Mesendoderm (in vitro differentiated cells): Measurements from ENCODE around the gene GNAT2.

Experiments
- DNase-seq: peaks from one replicate; pipeline ENCODE4 v3.0.0; 2013
- H2AK5ac ChIP-seq: 2 replicates; pipeline ENCODE4 v1.6.1; 2013; ENCODE audit warnings: low read length, inconsistent platforms
- H2BK120ac ChIP-seq: 2 replicates; pipeline ENCODE4 v1.6.1; 2013; ENCODE audit warnings: low read depth, mild to moderate bottlenecking, low read length, moderate library complexity, mixed read lengths
- H2BK15ac ChIP-seq: replicated peaks from 2 replicates; pipeline ENCODE4 v1.6.1; 2013; ENCODE audit warnings: low read depth, mild to moderate bottlenecking, moderate library complexity
- H2BK5ac ChIP-seq: 2 replicates; pipeline ENCODE4 v1.6.1; 2013; ENCODE audit warnings: low read length, inconsistent platforms
- H3K18ac ChIP-seq: 2 replicates; pipeline ENCODE4 v1.6.1; 2013; ENCODE audit warnings: mild to moderate bottlenecking, low read length, mixed read lengths
- H3K23ac ChIP-seq: one replicate; pipeline ENCODE4 v1.6.1; 2013; ENCODE audit warnings: low read length
- H3K27ac ChIP-seq: 2 replicates; pipeline ENCODE4 v1.5.1; 2013; ENCODE audit warnings: low read depth, mild to moderate bottlenecking, inconsistent platforms, low read length, moderate library complexity
- H3K27me3 ChIP-seq: 2 replicates; pipeline ENCODE4 v1.6.1; 2013; ENCODE audit warnings: low read length, control low read depth, mild to moderate bottlenecking, inconsistent platforms; ENCODE audit not compliant: insufficient read depth, poor library complexity
- H3K36me3 ChIP-seq: 2 replicates; pipeline ENCODE4 v1.6.1; 2013; ENCODE audit warnings: low read length, inconsistent platforms; ENCODE audit not compliant: control insufficient read depth, insufficient read depth
- H3K4ac ChIP-seq: one replicate; pipeline ENCODE4 v1.6.1; 2013; ENCODE audit warnings: low read depth, mild to moderate bottlenecking, low read length, moderate library complexity
- H3K4me1 ChIP-seq: 2 replicates; pipeline ENCODE4 v1.6.1; 2013; ENCODE audit warnings: low read depth, low read length, inconsistent platforms; ENCODE audit not compliant: control insufficient read depth
- H3K4me2 ChIP-seq: 2 replicates; pipeline ENCODE4 v1.6.1; 2013; ENCODE audit warnings: low read length
- H3K4me3 ChIP-seq: 2 replicates; pipeline ENCODE4 v1.5.1; 2013; ENCODE audit warnings: mild to moderate bottlenecking, low read length
- H3K56ac ChIP-seq: one replicate; pipeline ENCODE4 v1.6.1; 2013; ENCODE audit warnings: low read length
- H3K79me1 ChIP-seq: 2 replicates; pipeline ENCODE4 v1.6.1; 2013; ENCODE audit warnings: low read length, inconsistent platforms
- H3K79me2 ChIP-seq: 2 replicates; pipeline ENCODE4 v1.6.1; 2013; ENCODE audit warnings: mild to moderate bottlenecking, low read length; ENCODE audit not compliant: control insufficient read depth, insufficient read depth
- H3K9ac ChIP-seq: 2 replicates; pipeline ENCODE4 v1.6.1; 2013; ENCODE audit warnings: low read length, inconsistent platforms
- H4K5ac ChIP-seq: one replicate; pipeline ENCODE4 v1.6.1; 2013; ENCODE audit warnings: low read length
- H4K8ac ChIP-seq: one replicate; pipeline ENCODE4 v1.6.1; 2013; ENCODE audit warnings: low read depth, mild to moderate bottlenecking, control low read depth, low read length, moderate library complexity
- WGBS: extraction: QIAGEN DNeasy Blood & Tissue Kit; methylation state at CpG from one replicate; pipeline ENCODE4 v1.1.7; 2013; ENCODE audit warnings: low lambda C conversion rate, missing lambda C conversion rate; ENCODE audit not compliant: insufficient coverage; ENCODE audit errors: extremely low coverage; 5-methylcytosine and 5-hydroxymethylcytosine counted together

GNAT2 gene

GRCh38 chr1:109636201-109636952 lies 17.0 kb upstream of the GNAT2 start:
- Histone ChIP-seq H4K8ac (no peak overlapping the region), H3K4me2 (no peak overlapping the region), H3K9ac (no peak overlapping the region), H3K36me3 (no peaks in the 10 kb centered on the region), H2BK15ac (no peak overlapping the region), H3K18ac (no peak overlapping the region), H3K23ac (no peak overlapping the region), H2BK5ac (no peak overlapping the region), H3K4me3 (no peak overlapping the region), H3K79me2 (no peaks in the 10 kb centered on the region), H2BK120ac (no peak overlapping the region), H3K56ac (peak overlapping the region; percentile 36), H3K4me1 (peaks cover 5% of the 10 kb centered on the region), H4K5ac (no peak overlapping the region), H2AK5ac (no peak overlapping the region), H3K27me3 (no peaks in the 10 kb centered on the region), H3K4ac (no peak overlapping the region), H3K79me1 (no peaks in the 10 kb centered on the region), H3K27ac (peak overlapping the region; percentile 14)
- WGBS, result no CpG with 5 or more reads among the region's 9 CpGs
- DNase-seq, result peak; percentile 66

- H2BK15ac ChIP-seq, result no peak overlapping the region
- H3K4me3 ChIP-seq, result no peak overlapping the region
- H3K56ac ChIP-seq, result no peak overlapping the region
- H3K4ac ChIP-seq, result no peak overlapping the region
- no peak overlapping the region for H3K4me2 ChIP-seq
- H3K79me1 ChIP-seq, result no peaks in the 10 kb centered on the region
- no peak for DNase-seq
- no peak overlapping the region for H2BK5ac ChIP-seq
- no peak overlapping the region for H3K18ac ChIP-seq
- H2AK5ac ChIP-seq, result no peak overlapping the region
- H3K79me2 ChIP-seq, result no peaks in the 10 kb centered on the region
- no peak overlapping the region for H2BK120ac ChIP-seq
- H4K8ac ChIP-seq, result no peak overlapping the region
- H3K4me1 ChIP-seq, result peaks cover 5% of the 10 kb centered on the region
- H4K5ac ChIP-seq, result no peak overlapping the region
- no peaks in the 10 kb centered on the region for H3K27me3 ChIP-seq
- H3K27ac ChIP-seq, result peak overlapping the region; percentile 14
- H3K9ac ChIP-seq, result no peak overlapping the region
- H3K23ac ChIP-seq, result no peak overlapping the region
- H3K36me3 ChIP-seq, result peaks cover 2% of the 10 kb centered on the region
- WGBS, result no CpG with 5 or more reads among the region's 2 CpGs
These were observed 16.4 kb upstream of the GNAT2 start for GRCh38 chr1:109635862-109636200.

GRCh38 chr1:109634771-109635750 lies 15.6 kb upstream of the GNAT2 start:
- H2BK15ac ChIP-seq, result no peak overlapping the region
- no peak overlapping the region for H3K4me3 ChIP-seq
- H4K8ac ChIP-seq, result no peak overlapping the region
- H3K9ac ChIP-seq, result no peak overlapping the region
- no peak overlapping the region for H2AK5ac ChIP-seq
- no peaks in the 10 kb centered on the region for H3K79me1 ChIP-seq
- peaks cover 5% of the 10 kb centered on the region for H3K4me1 ChIP-seq
- H2BK120ac ChIP-seq, result no peak overlapping the region
- H4K5ac ChIP-seq, result no peak overlapping the region
- H3K4me2 ChIP-seq, result no peak overlapping the region
- no peaks in the 10 kb centered on the region for H3K79me2 ChIP-seq
- no peak overlapping the region for H3K4ac ChIP-seq
- H3K27me3 ChIP-seq, result no peaks in the 10 kb centered on the region
- no CpG with 5 or more reads among the region's 13 CpGs for WGBS
- no peak overlapping the region for H3K56ac ChIP-seq
- H3K18ac ChIP-seq, result no peak overlapping the region
- H3K36me3 ChIP-seq, result peaks cover 2% of the 10 kb centered on the region
- H3K23ac ChIP-seq, result no peak overlapping the region
- DNase-seq, result no peak
- H2BK5ac ChIP-seq, result no peak overlapping the region
- no peak overlapping the region for H3K27ac ChIP-seq

GRCh38 chr1:109634292-109634691 lies 14.9 kb upstream of the GNAT2 start:
- no peak overlapping the region for H3K18ac ChIP-seq
- no peaks in the 10 kb centered on the region for H3K27me3 ChIP-seq
- H3K4ac ChIP-seq, result no peak overlapping the region
- peaks cover 5% of the 10 kb centered on the region for H3K4me1 ChIP-seq
- no peak overlapping the region for H2BK120ac ChIP-seq
- H3K4me2 ChIP-seq, result no peak overlapping the region
- H2BK15ac ChIP-seq, result no peak overlapping the region
- no peak overlapping the region for H3K4me3 ChIP-seq
- no peak overlapping the region for H3K56ac ChIP-seq
- no peak overlapping the region for H3K9ac ChIP-seq
- H3K27ac ChIP-seq, result no peak overlapping the region
- no peak overlapping the region for H2BK5ac ChIP-seq
- H3K36me3 ChIP-seq, result peaks cover 2% of the 10 kb centered on the region
- H4K8ac ChIP-seq, result no peak overlapping the region
- H2AK5ac ChIP-seq, result no peak overlapping the region
- no peaks in the 10 kb centered on the region for H3K79me2 ChIP-seq
- no peak overlapping the region for H3K23ac ChIP-seq
- no peak for DNase-seq
- H3K79me1 ChIP-seq, result no peaks in the 10 kb centered on the region
- H4K5ac ChIP-seq, result no peak overlapping the region
- no CpG with 5 or more reads among the region's 6 CpGs for WGBS

GRCh38 chr1:109632671-109633346 lies 13.4 kb upstream of the GNAT2 start:
- H3K23ac ChIP-seq, result no peak overlapping the region
- no peak overlapping the region for H4K5ac ChIP-seq
- no peak for DNase-seq
- H3K27me3 ChIP-seq, result no peaks in the 10 kb centered on the region
- no CpG with 5 or more reads among the region's 5 CpGs for WGBS
- no peak overlapping the region for H4K8ac ChIP-seq
- H2BK120ac ChIP-seq, result no peak overlapping the region
- H3K9ac ChIP-seq, result no peak overlapping the region
- no peak overlapping the region for H3K4ac ChIP-seq
- no peak overlapping the region for H2AK5ac ChIP-seq
- H3K4me2 ChIP-seq, result no peak overlapping the region
- H3K4me1 ChIP-seq, result peaks cover 5% of the 10 kb centered on the region
- H2BK15ac ChIP-seq, result no peak overlapping the region
- no peaks in the 10 kb centered on the region for H3K79me1 ChIP-seq
- no peak overlapping the region for H3K4me3 ChIP-seq
- H3K56ac ChIP-seq, result no peak overlapping the region
- peaks cover 6% of the 10 kb centered on the region for H3K36me3 ChIP-seq
- H3K27ac ChIP-seq, result no peak overlapping the region
- no peak overlapping the region for H3K18ac ChIP-seq
- H3K79me2 ChIP-seq, result no peaks in the 10 kb centered on the region
- H2BK5ac ChIP-seq, result no peak overlapping the region
